ENCODE results near the gene PCDHGA6. TPM values are rescaled to one million over a fixed set of nuclear protein-coding genes. Genes with fewer than 3 reads are reported as not detected.
"Not testable (repeated sequence)": the region's sequence is repeated elsewhere in the genome, so short reads cannot be mapped to it uniquely, and the experiment has no call there.

PCDHGA6 gene
- total RNA-seq, 1 experiment from 2014 or later = 0.07 TPM

DNA sequence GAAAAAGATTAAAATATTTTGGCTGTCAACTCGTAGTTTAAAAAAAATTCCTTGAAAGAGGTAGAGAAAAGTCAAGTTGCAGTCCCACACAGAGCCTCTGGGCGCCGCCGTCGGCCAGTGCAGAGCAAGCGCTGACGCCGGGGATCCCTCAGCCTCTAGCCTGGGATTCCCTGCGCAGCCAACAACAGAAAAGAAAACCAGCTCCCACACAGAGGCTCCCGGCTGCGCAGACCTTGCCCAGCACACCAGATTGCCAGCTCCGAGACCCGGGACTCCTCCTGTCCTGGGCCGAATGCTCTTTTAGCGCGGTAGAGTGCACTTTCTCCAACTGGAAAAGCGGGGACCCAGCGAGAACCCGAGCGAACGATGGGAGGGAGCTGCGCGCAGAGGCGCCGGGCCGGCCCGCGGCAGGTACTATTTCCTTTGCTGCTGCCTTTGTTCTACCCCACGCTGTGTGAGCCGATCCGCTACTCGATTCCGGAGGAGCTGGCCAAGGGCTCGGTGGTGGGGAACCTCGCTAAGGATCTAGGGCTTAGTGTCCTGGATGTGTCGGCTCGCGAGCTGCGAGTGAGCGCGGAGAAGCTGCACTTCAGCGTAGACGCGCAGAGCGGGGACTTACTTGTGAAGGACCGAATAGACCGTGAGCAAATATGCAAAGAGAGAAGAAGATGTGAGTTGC lies 43.9 kb downstream of the PCDHGA6 start, which contains the start of gene PCDHGB7:
PCDHGB7 (plus strand) TSS at position 184 of the 679 bp plus-strand sequence; CDS start at position 367, 183 bp downstream.
- H3K9me2 ChIP-seq (ENCODE audit: insufficient read depth); H3K36me3 ChIP-seq (ENCODE audit: control insufficient read depth in 1 of 2, insufficient read depth in 2 of 2, low read length in 2 of 2); intact Hi-C loops (cut with micrococcal nuclease); H3K27ac ChIP-seq (ENCODE audit: low read depth, low read length); H3K27me3 ChIP-seq (ENCODE audit: insufficient read depth, low read length); H3K4me1 ChIP-seq (ENCODE audit: control insufficient read depth in 1 of 2, insufficient read depth in 2 of 2, low read length in 2 of 2); H3K4me2 ChIP-seq (ENCODE audit: low read length); BruUV-seq (replicated peaks); H3K4me3 ChIP-seq (replicated peaks in 1 of 2; ENCODE audit: low read depth in 1 of 2, low read length in 2 of 2); H4K20me1 ChIP-seq (ENCODE audit: insufficient read depth); H3K79me2 ChIP-seq (ENCODE audit: insufficient read depth, low read length); H2AFZ ChIP-seq (ENCODE audit: low read depth, low read length, poor library complexity, severe bottlenecking); RAD21 ChIA-PET (ENCODE audit: low non-redundant PET in 1 of 2, low total read pairs in 2 of 2, uncharacterized antibody in 2 of 2, unreplicated experiment in 2 of 2); POLR2A ChIA-PET; H3K9ac ChIP-seq (ENCODE audit: low read length): not testable (repeated sequence)
- CTCF ChIA-PET = interaction anchor here (1.0 to 1.3 kb wide), 3 partner anchors 107 to 146 kb away, joined by 3 to 4 read pairs (median 3); no protein-coding TSS in a partner anchor
- TF ChIP-seq, protein P1, sequence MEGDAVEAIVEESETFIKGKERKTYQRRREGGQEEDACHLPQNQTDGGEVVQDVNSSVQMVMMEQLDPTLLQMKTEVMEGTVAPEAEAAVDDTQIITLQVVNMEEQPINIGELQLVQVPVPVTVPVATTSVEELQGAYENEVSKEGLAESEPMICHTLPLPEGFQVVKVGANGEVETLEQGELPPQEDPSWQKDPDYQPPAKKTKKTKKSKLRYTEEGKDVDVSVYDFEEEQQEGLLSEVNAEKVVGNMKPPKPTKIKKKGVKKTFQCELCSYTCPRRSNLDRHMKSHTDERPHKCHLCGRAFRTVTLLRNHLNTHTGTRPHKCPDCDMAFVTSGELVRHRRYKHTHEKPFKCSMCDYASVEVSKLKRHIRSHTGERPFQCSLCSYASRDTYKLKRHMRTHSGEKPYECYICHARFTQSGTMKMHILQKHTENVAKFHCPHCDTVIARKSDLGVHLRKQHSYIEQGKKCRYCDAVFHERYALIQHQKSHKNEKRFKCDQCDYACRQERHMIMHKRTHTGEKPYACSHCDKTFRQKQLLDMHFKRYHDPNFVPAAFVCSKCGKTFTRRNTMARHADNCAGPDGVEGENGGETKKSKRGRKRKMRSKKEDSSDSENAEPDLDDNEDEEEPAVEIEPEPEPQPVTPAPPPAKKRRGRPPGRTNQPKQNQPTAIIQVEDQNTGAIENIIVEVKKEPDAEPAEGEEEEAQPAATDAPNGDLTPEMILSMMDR (IDR thresholded peaks at IDR 0.05 in 2 of 3, conservative IDR thresholded peaks at IDR 0.05 in 1 of 3; ENCODE audit: borderline replicate concordance in 1 of 3, insufficient read depth in 1 of 3, low read depth in 2 of 3, low read length in 2 of 3) = peak; percentile 50 to 80 (median 58); a peak in 5 of 6 replicates
- TF ChIP-seq RAD21 (IDR thresholded peaks at IDR 0.05; ENCODE audit: low read depth) = peak; percentile 77
- H3K9me3 ChIP-seq (ENCODE audit: control insufficient read depth in 1 of 2, insufficient read depth in 1 of 2, low read depth in 1 of 2, low read length in 2 of 2) = peaks cover 4 to 22% of the 10 kb centered on the region in 2 experiments; a peak in 2 of 4 replicates
- peak; percentile 18 for DNase-seq (ENCODE audit: low read depth, low spot score)
- ATAC-seq = peak; percentile 51; the same call in 1 of the 2 replicates

DNA sequence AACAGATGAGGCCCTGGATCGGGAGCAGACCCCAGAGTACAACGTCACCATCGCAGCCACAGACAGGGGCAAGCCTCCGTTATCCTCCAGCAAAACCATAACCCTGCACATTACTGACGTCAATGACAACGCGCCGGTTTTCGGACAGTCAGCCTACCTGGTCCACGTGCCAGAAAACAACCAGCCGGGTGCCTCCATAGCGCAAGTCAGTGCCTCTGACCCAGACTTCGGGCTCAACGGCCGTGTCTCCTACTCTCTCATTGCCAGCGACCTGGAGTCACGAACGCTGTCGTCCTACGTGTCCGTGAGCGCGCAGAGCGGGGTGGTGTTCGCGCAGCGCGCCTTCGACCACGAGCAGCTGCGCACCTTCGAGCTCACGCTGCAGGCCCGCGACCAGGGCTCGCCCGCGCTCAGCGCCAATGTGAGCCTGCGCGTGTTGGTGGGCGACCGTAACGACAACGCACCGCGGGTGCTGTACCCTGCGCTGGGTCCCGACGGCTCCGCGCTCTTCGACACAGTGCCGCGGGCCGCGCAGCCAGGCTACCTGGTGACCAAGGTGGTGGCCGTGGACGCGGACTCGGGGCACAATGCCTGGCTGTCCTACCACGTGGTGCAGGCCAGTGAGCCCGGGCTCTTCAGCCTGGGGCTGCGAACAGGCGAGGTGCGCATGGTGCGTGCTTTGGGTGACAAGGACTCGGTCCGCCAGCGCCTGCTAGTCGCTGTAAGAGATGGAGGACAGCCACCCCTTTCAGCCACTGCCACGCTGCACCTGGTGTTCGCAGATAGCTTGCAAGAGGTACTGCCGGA lies 45.6 kb downstream of the PCDHGA6 start:
- Histone ChIP-seq H3K9ac (ENCODE audit: low read length) (no peak overlapping the region), H3K4me1 (ENCODE audit: control insufficient read depth in 1 of 2, insufficient read depth in 2 of 2, low read length in 2 of 2) (no peaks in the 10 kb centered on the region), H3K9me3 (ENCODE audit: control insufficient read depth in 1 of 2, insufficient read depth in 1 of 2, low read depth in 1 of 2, low read length in 2 of 2) (peaks cover 4 to 22% of the 10 kb centered on the region in 2 experiments; a peak in 2 of 4 replicates), H3K27me3 (ENCODE audit: insufficient read depth, low read length) (no peaks in the 10 kb centered on the region), H3K27ac (ENCODE audit: low read depth, low read length) (no peak overlapping the region), H2AFZ (ENCODE audit: low read depth, low read length, poor library complexity, severe bottlenecking) (no peak overlapping the region), H3K4me2 (ENCODE audit: low read length) (no peak overlapping the region), H3K4me3 (replicated peaks in 1 of 2; ENCODE audit: low read depth in 1 of 2, low read length in 2 of 2) (no peak overlapping the region), H3K36me3 (ENCODE audit: control insufficient read depth in 1 of 2, insufficient read depth in 2 of 2, low read length in 2 of 2) (no peaks in the 10 kb centered on the region), H3K79me2 (ENCODE audit: insufficient read depth, low read length) (no peaks in the 10 kb centered on the region), H4K20me1 (ENCODE audit: insufficient read depth) (no peaks in the 10 kb centered on the region), H3K9me2 (ENCODE audit: insufficient read depth) (no peaks in the 10 kb centered on the region)
- BruUV-seq (replicated peaks) = no TSS peak
- intact Hi-C loops (cut with micrococcal nuclease) = no loop called here
- ChIA-PET RAD21 (ENCODE audit: low non-redundant PET in 1 of 2, low total read pairs in 2 of 2, uncharacterized antibody in 2 of 2, unreplicated experiment in 2 of 2) (no interaction called here), POLR2A (no interaction called here), CTCF (no interaction called here)
- DNase-seq (ENCODE audit: low read depth, low spot score) (no peak), ATAC-seq (no peak)
- no peak for TF ChIP-seq TCF7L2 (IDR thresholded peaks at IDR 0.05; ENCODE audit: borderline replicate concordance, extremely low read depth, insufficient read depth, insufficient read length)
- TF ChIP-seq, protein P2, sequence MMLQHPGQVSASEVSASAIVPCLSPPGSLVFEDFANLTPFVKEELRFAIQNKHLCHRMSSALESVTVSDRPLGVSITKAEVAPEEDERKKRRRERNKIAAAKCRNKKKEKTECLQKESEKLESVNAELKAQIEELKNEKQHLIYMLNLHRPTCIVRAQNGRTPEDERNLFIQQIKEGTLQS (IDR thresholded peaks at IDR 0.05) = no peak
- TF ChIP-seq SRF (IDR thresholded peaks at IDR 0.05; ENCODE audit: low read depth) = no peak
- no peak for TF ChIP-seq EGR1 (IDR thresholded peaks at IDR 0.05; ENCODE audit: low read depth)
- TF ChIP-seq POLR2A (IDR thresholded peaks at IDR 0.05; ENCODE audit: borderline replicate concordance, extremely low read depth, insufficient read depth, insufficient read length) = no peak
- TF ChIP-seq, protein P1 (IDR thresholded peaks at IDR 0.05 in 2 of 3, conservative IDR thresholded peaks at IDR 0.05 in 1 of 3; ENCODE audit: borderline replicate concordance in 1 of 3, insufficient read depth in 1 of 3, low read depth in 2 of 3, low read length in 2 of 3) = no peak
- TF ChIP-seq ZFX (IDR thresholded peaks at IDR 0.05) = no peak
- no peak for TF ChIP-seq SIN3A (IDR thresholded peaks at IDR 0.05; ENCODE audit: low read depth)
- no peak for TF ChIP-seq YY1 (IDR thresholded peaks at IDR 0.05; ENCODE audit: extremely low read depth, insufficient replicate concordance, low read depth, low read length)
- TF ChIP-seq EZH2 (IDR thresholded peaks at IDR 0.05) = no peak
- no peak for TF ChIP-seq JUND (IDR thresholded peaks at IDR 0.05)
